ENCODE measurements around the gene YY1.
"Not testable (repeated sequence)": the region's sequence is repeated elsewhere in the genome, so short reads cannot be mapped to it uniquely, and the experiment has no call there.

Gene YY1

GRCh38 chr14:100238419-100239210, at the start of gene YY1:
Gene YY1, plus strand, starts transcription at chr14:100239144. Its CDS starts 101 bp downstream, at chr14:100239245.
- DNase-seq, result peak; percentile 94

DNA sequence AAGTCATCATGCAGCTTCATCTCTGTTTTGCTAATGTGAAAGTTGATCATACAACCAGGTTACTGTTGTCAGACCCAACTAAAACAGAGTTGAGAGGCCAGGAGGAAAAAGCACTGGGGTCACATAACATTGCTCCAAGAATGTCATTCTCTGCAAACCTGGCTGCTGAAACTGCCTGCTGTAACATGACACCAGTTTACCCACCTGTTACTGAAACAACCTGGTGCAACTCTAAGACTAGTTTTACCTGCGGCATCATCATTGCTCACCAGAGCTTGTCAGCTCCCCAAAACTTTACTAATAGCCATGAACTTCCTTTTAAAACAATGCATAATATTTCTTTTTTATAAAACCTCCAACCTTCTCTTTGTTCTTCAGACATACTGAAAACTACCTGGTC, 48.8 kb upstream of the YY1 start:
- DNase-seq, result no peak

- no peak for DNase-seq
Observed at GRCh38 chr14:100191584-100192249, 47.2 kb upstream of the YY1 start.

GRCh38 chr14:100192250-100192671, 46.7 kb upstream of the YY1 start:
- DNase-seq, result no peak

DNA sequence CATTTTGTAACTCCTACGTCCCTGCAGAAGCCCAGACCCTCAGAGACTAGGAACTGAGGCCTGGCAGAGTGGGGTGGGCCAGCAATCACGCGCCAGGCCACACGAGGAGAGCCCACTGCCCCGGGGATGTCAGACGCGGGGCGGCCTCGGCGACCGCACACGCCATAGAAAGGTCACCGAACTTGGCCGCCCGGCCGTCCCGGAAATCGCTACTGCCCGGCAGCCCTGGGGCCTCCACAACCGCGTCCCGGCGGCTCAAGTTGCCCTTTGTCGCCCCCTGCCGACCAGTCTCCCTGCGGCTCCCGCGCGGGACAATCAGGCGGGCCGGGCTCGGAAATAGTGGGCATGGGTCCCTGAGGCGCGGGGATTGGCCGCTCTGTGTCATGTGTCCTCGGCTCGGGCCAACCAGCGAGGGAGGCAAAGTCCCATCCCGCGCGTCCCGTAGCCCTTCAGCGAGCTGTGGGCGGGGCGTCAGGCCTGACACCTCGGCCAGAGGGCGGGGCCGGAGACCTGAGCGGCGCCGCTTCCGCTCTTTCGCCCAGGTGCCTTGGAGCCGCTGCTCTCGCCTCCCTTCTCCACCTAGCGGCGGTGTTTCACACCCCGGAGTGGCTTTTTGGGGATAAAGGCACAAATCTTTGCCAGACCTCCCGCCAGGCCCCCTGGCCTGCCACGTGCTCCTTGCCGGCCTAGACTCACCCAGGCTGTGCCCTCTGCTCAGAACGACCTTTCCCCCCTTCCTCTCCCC, 46.1 kb upstream of the YY1 start:
- DNase-seq, result peak; percentile 95

- no peak for DNase-seq
Observed at GRCh38 chr14:100193417-100194357, 45.3 kb upstream of the YY1 start.

GRCh38 chr14:100199240-100199860, 39.6 kb upstream of the YY1 start:
- DNase-seq, result no peak

- DNase-seq, result no peak
Observed at GRCh38 chr14:100200311-100200710, 38.6 kb upstream of the YY1 start.

DNA sequence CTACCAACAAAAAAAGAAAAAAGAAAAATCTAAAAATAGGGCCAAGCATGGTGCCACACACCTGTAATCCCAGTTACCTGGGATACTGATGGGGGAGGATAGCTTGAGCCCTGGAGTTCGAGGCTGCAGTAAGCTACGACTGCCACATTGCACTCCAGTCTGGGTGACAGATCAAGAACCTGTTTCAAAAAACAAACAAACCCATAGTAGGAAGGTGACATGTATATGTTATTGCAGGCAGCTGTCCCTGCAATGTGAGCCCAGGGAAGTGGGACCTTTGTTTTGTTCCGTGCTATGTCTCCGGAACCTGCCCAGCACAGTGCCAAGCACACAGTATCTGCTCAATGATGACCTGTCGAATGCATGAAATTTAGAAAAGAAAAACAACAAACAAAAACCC, 37.2 kb upstream of the YY1 start:
- no peak for DNase-seq

GRCh38 chr14:100202712-100203111, 36.2 kb upstream of the YY1 start:
- no peak for DNase-seq

DNA sequence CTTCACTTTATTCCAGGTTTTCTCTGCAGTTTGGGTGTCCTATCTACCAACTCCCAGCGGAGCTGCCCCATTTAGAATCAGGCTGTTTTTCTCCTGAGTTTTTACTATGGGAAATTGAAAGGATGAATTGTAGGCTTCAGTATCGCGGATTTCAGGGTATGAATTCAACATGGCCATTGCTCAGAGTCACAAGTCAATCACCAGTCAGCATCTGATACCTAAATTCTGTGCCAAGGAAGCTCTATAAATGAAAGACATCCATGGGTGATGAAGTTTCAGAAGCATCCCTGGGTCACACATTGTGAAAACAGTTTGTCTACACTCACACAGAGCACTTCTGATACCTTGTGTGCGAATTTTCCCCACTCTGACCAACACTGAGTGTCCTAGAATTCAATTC, 35.8 kb upstream of the YY1 start:
- DNase-seq, result no peak

- no peak for DNase-seq
Observed at GRCh38 chr14:100203962-100204834, 34.7 kb upstream of the YY1 start.

- DNase-seq, result not testable (repeated sequence)
Observed at GRCh38 chr14:100204835-100205167, 34.1 kb upstream of the YY1 start.

- DNase-seq, result not testable (repeated sequence)
Observed at GRCh38 chr14:100207588-100207987, 31.4 kb upstream of the YY1 start.

GRCh38 chr14:100208136-100208535, 30.8 kb upstream of the YY1 start:
- DNase-seq, result not testable (repeated sequence)

DNA sequence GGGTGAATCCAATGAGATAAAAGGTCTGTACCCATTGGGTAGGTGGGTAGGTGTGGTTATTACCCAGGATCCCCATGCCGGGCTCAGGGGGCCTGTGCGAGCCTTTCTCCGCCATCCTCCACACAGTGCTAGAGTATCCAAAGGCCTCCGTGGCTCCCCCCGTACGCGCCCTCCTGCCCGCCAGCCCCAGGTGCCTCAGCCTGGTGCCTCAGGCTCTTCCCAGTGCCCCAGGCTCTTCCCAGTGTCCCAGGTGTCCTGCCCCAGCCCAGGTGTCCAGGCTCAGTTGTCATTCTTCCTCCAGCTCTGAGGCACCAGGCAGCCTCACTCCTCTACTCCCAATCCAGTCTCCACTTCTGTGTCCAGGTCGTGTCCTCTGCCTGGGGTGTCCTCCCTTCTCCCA, 27.6 kb upstream of the YY1 start:
- DNase-seq, result no peak

GRCh38 chr14:100211893-100212292, 27.1 kb upstream of the YY1 start:
- DNase-seq, result no peak

DNA sequence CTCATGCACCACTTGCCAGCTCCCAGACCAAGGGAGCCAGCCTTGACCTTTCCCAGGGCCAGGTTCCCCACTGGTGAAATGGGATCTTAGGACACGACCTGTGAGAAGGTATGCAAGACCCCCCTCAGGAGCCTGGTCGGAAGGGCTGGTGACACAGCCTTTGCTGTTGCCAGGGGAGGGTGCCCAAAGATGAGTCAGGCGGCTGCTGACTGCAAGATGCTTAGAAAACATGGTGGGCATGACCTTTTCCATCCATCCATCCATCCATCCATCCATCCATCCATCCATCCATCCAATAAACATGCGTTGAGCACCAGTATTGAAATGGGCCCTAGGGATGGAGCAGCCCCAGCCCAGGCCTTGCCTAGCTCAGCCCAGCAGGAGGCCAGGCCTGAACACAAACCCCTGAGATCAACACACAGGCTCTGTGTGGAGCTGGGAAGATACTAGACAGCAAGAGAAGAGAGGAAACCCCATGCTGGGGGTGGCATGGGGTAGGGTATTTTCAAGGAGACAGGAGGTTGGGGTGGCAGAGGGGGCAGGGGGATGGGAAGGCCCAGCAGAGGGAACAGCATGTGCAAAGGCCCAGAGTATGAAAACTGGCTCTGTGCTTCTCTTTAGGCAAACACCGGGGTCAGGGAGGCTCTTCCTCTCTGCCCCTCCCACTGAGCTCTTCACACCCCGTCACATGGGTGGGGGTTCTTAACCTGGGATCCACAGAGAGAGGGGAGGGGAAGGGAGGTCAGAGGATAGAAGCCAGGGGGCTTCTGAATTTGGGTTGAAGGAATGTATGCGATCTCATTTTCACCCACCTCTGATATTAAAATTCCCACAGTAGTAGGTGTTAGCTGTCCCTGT, 26.2 kb upstream of the YY1 start:
- no peak for DNase-seq

DNA sequence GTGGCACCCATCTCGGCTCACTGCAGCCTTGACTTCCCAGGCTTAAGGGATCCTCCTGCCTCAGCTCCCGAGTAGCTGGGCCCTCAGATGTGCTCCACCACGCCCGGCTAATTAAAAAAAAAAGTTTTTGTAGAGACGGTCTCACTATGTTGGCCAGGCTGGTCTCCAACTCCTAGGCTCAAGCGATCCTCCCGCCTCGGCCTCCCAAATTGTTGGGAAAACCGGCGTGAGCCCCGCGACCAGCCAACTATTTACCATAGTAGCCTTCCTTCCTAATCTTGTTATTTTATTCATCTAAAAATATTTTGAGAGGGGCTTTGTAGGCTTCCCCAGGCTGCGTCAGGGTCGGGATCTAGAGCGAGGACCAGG, 25.4 kb upstream of the YY1 start:
- DNase-seq, result no peak

All from NCI-H524 treated with DMSO at 0.1 percent for 48 hours (cell line).